Measurements from ENCODE around the gene LCN15. TPM values are rescaled to one million over a fixed set of nuclear protein-coding genes. Genes with fewer than 3 reads are reported as not detected.

The LCN15 gene
- total RNA-seq, 1 experiment from 2014 or later = 0.05 TPM

DNA sequence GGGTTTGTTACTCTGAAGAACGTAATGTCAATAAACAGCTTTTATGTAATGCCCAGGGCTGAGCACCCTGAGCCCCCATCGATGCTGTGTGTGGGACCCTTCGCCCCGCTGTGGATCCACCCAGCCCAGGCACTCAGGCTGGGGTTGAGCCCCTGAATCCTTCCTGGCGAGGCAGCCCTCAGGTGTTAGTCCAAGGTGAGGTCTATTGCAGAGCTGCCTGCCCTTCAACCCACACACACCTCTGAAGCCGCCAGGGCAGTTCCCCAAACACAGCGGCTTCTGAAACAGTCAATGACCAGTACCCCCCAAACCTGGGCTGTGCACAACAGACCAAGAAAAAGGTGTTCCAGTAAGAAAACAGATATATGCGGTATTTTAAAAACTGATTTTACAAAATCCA is 40.3 kb downstream of the LCN15 start:
- BruUV-seq (replicated peaks) = no TSS peak
- H3K27ac ChIP-seq (ENCODE audit: low read length) = no peak overlapping the region

DNA sequence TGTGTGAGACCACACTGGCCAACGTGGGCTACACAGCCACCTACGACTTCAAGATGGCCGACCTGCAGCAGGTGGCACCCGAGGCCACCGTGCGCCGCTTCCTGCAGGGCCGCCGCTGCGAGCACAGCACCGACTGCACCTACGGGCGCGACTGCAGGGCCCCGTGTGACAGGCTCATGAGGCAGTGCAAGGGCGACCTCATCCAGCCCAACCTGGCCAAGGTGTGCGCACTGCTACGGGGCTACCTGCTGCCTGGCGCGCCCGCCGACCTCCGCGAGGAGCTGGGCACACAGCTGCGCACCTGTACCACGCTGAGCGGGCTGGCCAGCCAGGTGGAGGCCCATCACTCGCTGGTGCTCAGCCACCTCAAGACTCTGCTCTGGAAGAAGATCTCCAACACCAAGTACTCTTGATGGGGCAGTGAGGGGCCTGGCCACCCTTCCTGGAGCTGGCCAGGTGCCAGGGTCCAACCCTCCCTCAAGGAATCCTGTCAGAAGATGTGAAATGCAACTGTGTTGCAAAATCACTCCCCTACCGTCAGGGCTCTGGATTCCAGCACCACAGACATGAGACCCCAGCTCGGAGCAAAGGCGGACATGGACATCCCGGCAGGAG is 40.8 kb downstream of the LCN15 start:
- no peak for TF ChIP-seq SIN3A (IDR thresholded peaks at IDR 0.05; ENCODE audit: borderline replicate concordance, insufficient read depth, low read depth, low read length)
- TF ChIP-seq, protein P1, sequence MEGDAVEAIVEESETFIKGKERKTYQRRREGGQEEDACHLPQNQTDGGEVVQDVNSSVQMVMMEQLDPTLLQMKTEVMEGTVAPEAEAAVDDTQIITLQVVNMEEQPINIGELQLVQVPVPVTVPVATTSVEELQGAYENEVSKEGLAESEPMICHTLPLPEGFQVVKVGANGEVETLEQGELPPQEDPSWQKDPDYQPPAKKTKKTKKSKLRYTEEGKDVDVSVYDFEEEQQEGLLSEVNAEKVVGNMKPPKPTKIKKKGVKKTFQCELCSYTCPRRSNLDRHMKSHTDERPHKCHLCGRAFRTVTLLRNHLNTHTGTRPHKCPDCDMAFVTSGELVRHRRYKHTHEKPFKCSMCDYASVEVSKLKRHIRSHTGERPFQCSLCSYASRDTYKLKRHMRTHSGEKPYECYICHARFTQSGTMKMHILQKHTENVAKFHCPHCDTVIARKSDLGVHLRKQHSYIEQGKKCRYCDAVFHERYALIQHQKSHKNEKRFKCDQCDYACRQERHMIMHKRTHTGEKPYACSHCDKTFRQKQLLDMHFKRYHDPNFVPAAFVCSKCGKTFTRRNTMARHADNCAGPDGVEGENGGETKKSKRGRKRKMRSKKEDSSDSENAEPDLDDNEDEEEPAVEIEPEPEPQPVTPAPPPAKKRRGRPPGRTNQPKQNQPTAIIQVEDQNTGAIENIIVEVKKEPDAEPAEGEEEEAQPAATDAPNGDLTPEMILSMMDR (IDR thresholded peaks at IDR 0.05) = no peak
- TF ChIP-seq POLR2AphosphoS5 (IDR thresholded peaks at IDR 0.05; ENCODE audit: low read depth, low read length) = no peak
- TF ChIP-seq TCF7L2 (IDR thresholded peaks at IDR 0.05; ENCODE audit: low read depth, low read length) = no peak
- TF ChIP-seq, protein P2, sequence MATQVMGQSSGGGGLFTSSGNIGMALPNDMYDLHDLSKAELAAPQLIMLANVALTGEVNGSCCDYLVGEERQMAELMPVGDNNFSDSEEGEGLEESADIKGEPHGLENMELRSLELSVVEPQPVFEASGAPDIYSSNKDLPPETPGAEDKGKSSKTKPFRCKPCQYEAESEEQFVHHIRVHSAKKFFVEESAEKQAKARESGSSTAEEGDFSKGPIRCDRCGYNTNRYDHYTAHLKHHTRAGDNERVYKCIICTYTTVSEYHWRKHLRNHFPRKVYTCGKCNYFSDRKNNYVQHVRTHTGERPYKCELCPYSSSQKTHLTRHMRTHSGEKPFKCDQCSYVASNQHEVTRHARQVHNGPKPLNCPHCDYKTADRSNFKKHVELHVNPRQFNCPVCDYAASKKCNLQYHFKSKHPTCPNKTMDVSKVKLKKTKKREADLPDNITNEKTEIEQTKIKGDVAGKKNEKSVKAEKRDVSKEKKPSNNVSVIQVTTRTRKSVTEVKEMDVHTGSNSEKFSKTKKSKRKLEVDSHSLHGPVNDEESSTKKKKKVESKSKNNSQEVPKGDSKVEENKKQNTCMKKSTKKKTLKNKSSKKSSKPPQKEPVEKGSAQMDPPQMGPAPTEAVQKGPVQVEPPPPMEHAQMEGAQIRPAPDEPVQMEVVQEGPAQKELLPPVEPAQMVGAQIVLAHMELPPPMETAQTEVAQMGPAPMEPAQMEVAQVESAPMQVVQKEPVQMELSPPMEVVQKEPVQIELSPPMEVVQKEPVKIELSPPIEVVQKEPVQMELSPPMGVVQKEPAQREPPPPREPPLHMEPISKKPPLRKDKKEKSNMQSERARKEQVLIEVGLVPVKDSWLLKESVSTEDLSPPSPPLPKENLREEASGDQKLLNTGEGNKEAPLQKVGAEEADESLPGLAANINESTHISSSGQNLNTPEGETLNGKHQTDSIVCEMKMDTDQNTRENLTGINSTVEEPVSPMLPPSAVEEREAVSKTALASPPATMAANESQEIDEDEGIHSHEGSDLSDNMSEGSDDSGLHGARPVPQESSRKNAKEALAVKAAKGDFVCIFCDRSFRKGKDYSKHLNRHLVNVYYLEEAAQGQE (IDR thresholded peaks at IDR 0.05; ENCODE audit: insufficient read depth in 1 of 2, low read depth in 2 of 2, low read length in 1 of 2) = no peak
- no peak overlapping the region for H3K4me3 ChIP-seq (ENCODE audit: low read depth in 2 of 2, low read length in 2 of 2)
- ATAC-seq = peak; percentile 10
- intact Hi-C loops (cut with micrococcal nuclease; ENCODE audit: unreplicated experiment) = no loop called here
- ChIA-PET POLR2A (interaction anchor here (0.6 kb wide), 1 partner anchor 53 kb away, joined by 3 read pairs; no protein-coding TSS in a partner anchor), CTCF (no interaction called here)
- no TSS peak for BruUV-seq (replicated peaks)
- no peak overlapping the region for H3K27ac ChIP-seq (ENCODE audit: low read length)
- in situ Hi-C loops (cut with HindIII; ENCODE audit: low pct_unique_long_range_greater_than_20kb, low sequenced_read_pairs) = no loop called here
- peaks cover 14% of the 10 kb centered on the region for H3K36me3 ChIP-seq (ENCODE audit: control insufficient read depth, insufficient read depth, low read length)
- no peaks in the 10 kb centered on the region for H3K9me3 ChIP-seq (ENCODE audit: control insufficient read depth, insufficient read depth, low read depth, low read length)
- DNase-seq (ENCODE audit: low read depth, low spot score) = no peak
- H3K4me1 ChIP-seq (ENCODE audit: control insufficient read depth, insufficient read depth, low read length) = peaks cover 38% of the 10 kb centered on the region
- H3K27me3 ChIP-seq (ENCODE audit: control insufficient read depth, insufficient read depth, low read length) = no peaks in the 10 kb centered on the region

More for the DNA sequence above, 40.3 kb downstream of the LCN15 start:
- CTCF ChIA-PET = no interaction called here
- intact Hi-C loops (cut with micrococcal nuclease; ENCODE audit: unreplicated experiment) (no loop called here), in situ Hi-C loops (cut with HindIII; ENCODE audit: low pct_unique_long_range_greater_than_20kb, low sequenced_read_pairs) (no loop called here)
- POLR2A ChIA-PET = interaction anchor here (0.6 kb wide), 1 partner anchor 52 kb away, joined by 3 read pairs; no protein-coding TSS in a partner anchor
- no peak for ATAC-seq
- Histone ChIP-seq H3K4me3 (ENCODE audit: low read depth in 2 of 2, low read length in 2 of 2) (no peak overlapping the region), H3K4me1 (ENCODE audit: control insufficient read depth, insufficient read depth, low read length) (peaks cover 39% of the 10 kb centered on the region), H3K27me3 (ENCODE audit: control insufficient read depth, insufficient read depth, low read length) (no peaks in the 10 kb centered on the region), H3K9me3 (ENCODE audit: control insufficient read depth, insufficient read depth, low read depth, low read length) (no peaks in the 10 kb centered on the region), H3K36me3 (ENCODE audit: control insufficient read depth, insufficient read depth, low read length) (peaks cover 14% of the 10 kb centered on the region)
- DNase-seq (ENCODE audit: low read depth, low spot score) = no peak
- TF ChIP-seq POLR2AphosphoS5 (IDR thresholded peaks at IDR 0.05; ENCODE audit: low read depth, low read length) = no peak; the same call in 1 of the 2 replicates

DNA sequence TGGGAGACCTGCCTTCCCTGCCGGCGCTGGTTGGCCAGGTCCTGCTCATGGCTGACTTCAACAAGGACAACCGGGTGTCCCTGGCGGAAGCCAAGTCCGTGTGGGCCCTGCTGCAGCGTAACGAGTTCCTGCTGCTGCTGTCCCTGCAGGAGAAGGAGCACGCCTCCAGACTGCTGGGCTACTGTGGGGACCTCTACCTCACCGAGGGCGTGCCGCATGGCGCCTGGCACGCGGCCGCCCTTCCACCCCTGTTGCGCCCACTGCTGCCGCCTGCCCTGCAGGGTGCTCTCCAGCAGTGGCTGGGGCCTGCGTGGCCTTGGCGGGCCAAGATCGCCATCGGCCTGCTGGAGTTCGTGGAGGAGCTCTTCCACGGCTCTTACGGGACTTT is 41.4 kb downstream of the LCN15 start:
- no peak for DNase-seq (ENCODE audit: low read depth, low spot score)
- CTCF ChIA-PET = no interaction called here
- intact Hi-C loops (cut with micrococcal nuclease; ENCODE audit: unreplicated experiment) = no loop called here
- H3K27me3 ChIP-seq (ENCODE audit: control insufficient read depth, insufficient read depth, low read length) = no peaks in the 10 kb centered on the region
- no TSS peak for BruUV-seq (replicated peaks)
- no peaks in the 10 kb centered on the region for H3K9me3 ChIP-seq (ENCODE audit: control insufficient read depth, insufficient read depth, low read depth, low read length)
- peak; percentile 56 for ATAC-seq
- peaks cover 14% of the 10 kb centered on the region for H3K36me3 ChIP-seq (ENCODE audit: control insufficient read depth, insufficient read depth, low read length)
- no peak overlapping the region for H3K4me3 ChIP-seq (ENCODE audit: low read depth in 2 of 2, low read length in 2 of 2)
- in situ Hi-C loops (cut with HindIII; ENCODE audit: low pct_unique_long_range_greater_than_20kb, low sequenced_read_pairs) = no loop called here
- no peak overlapping the region for H3K27ac ChIP-seq (ENCODE audit: low read length)
- peaks cover 38% of the 10 kb centered on the region for H3K4me1 ChIP-seq (ENCODE audit: control insufficient read depth, insufficient read depth, low read length)
- POLR2A ChIA-PET = no interaction called here
- TF ChIP-seq TCF7L2 (IDR thresholded peaks at IDR 0.05; ENCODE audit: low read depth, low read length) = no peak
- TF ChIP-seq, protein P1 (IDR thresholded peaks at IDR 0.05) = no peak
- 0 out of 2 replicates have a peak, but pooled peaks have one; percentile 41 for TF ChIP-seq SIN3A (IDR thresholded peaks at IDR 0.05; ENCODE audit: borderline replicate concordance, insufficient read depth, low read depth, low read length)
- peak; percentile 49; the same call in 1 of the 2 replicates for TF ChIP-seq POLR2AphosphoS5 (IDR thresholded peaks at IDR 0.05; ENCODE audit: low read depth, low read length)
- TF ChIP-seq, protein P2 (IDR thresholded peaks at IDR 0.05; ENCODE audit: insufficient read depth in 1 of 2, low read depth in 2 of 2, low read length in 1 of 2) = 0 out of 4 replicates have a peak, but pooled peaks of 1 of the 2 experiments have one; percentile 4

Data from Panc1 (cell line).